OCI-LY3 (cell line): ENCODE measurements around the gene RPL38.

Experiments used
- EZH2phosphoT487 ChIP-seq: fragments of 200-600 bp; shearing (Covaris generic); IDR thresholded peaks from 2 replicates; pipeline ENCODE4 v1.6.1; 2018; ENCODE audit warnings: antibody characterized with exemption, mixed run types, low read depth
- TF ChIP-seq, protein P1 (sequence below): fragments of 200-600, 300-600 bp; sonication (generic); IDR thresholded peaks from 2 replicates; pipeline ENCODE4 v1.5.1; 2014; ENCODE audit warnings: antibody characterized with exemption, low read length, low read depth

DNA sequence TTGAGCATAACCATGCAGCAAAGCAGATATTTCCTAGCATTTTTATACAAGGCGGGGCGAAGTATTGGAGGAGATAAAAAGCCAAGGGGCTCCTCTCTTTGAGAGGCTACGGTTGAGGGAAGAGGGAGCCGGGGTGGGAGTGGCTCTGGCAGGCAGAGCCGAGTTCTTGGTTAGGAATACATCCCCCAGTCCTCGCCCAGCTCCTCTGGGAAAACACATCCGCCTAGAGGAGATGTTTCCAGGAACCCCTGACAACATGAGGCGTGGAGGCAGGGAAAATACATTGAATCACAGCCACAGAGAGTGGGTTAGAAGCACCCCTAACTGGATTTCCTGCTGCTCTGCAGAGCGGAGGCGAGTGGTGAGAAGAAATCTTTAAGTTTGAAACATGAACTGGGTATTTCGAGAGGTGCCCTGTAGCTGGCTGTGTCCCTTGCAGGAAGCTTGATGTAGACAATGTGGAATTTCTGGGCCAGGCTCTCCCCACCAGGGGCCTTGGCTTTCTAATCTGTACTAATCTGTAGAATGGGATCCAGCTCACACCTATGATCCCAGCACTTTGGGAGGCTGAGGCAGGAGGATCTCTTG is 37.2 kb downstream of the RPL38 start:
- TF ChIP-seq, protein P1, sequence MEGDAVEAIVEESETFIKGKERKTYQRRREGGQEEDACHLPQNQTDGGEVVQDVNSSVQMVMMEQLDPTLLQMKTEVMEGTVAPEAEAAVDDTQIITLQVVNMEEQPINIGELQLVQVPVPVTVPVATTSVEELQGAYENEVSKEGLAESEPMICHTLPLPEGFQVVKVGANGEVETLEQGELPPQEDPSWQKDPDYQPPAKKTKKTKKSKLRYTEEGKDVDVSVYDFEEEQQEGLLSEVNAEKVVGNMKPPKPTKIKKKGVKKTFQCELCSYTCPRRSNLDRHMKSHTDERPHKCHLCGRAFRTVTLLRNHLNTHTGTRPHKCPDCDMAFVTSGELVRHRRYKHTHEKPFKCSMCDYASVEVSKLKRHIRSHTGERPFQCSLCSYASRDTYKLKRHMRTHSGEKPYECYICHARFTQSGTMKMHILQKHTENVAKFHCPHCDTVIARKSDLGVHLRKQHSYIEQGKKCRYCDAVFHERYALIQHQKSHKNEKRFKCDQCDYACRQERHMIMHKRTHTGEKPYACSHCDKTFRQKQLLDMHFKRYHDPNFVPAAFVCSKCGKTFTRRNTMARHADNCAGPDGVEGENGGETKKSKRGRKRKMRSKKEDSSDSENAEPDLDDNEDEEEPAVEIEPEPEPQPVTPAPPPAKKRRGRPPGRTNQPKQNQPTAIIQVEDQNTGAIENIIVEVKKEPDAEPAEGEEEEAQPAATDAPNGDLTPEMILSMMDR, result no peak
- TF ChIP-seq EZH2phosphoT487, result no peak
